B cell (primary cell): ENCODE data around the gene BPIFB1. TPM values are rescaled to one million over a fixed set of nuclear protein-coding genes. Genes with fewer than 3 reads are reported as not detected.

Experiments used
- ATAC-seq: fragments of 200-7000 bp; cut with Tn5 transposase; one replicate; pipeline ENCODE4 v1.10.0; 2021; ENCODE audit warnings: low read depth, mild to moderate bottlenecking, moderate number of reproducible peaks, moderate library complexity
- CTCF ChIA-PET: fragments of 350-600 bp; sonication (Branson Sonifier 250); formaldehyde crosslinking; loops from one replicate; lab custom pipeline; 2021; ENCODE audit warnings: antibody characterized with exemption, inconsistent platforms; lab: Charles Lee
- POLR2A ChIA-PET: fragments of 350-600 bp; sonication (Branson Sonifier 250); formaldehyde crosslinking; loops from one replicate; lab custom pipeline; 2021; ENCODE audit warnings: antibody characterized with exemption; lab: Charles Lee
- DNase-seq: peaks from one replicate; pipeline ENCODE4 v3.0.0; 2013
- H2AFZ ChIP-seq: 2 replicates; pipeline ENCODE4 v1.6.1; 2012; ENCODE audit warnings: mild to moderate bottlenecking, low read depth, low read length; ENCODE audit not compliant: insufficient read depth, poor library complexity, severe bottlenecking
- H3K27ac ChIP-seq, 2 donors: 1 replicate in 1 of 2; 2 replicates in 1 of 2; pipeline ENCODE4 v1.5.1; 2012 to 2013; ENCODE audit warnings: low read length in 2 of 2, mild to moderate bottlenecking in 2 of 2, moderate library complexity in 1 of 2
- H3K27me3 ChIP-seq, 4 experiments: fragments of 200-600 bp in 1 of 4; sonication (generic) in 1 of 4; replicated peaks in 1 of 4; 1 replicate in 2 of 4; 2 replicates in 2 of 4; pipeline versions ENCODE4 v1.6.1 to v1.7.0; 2013 to 2016; ENCODE audit warnings: low read length in 3 of 4, mild to moderate bottlenecking in 2 of 4, mixed read lengths in 1 of 4, moderate library complexity in 1 of 4; ENCODE audit not compliant: insufficient read depth in 4 of 4, control insufficient read depth in 3 of 4; ENCODE audit errors: control extremely low read depth in 1 of 4
- H3K36me3 ChIP-seq, 2 experiments: replicated peaks in 1 of 2; 1 replicate in 1 of 2; 2 replicates in 1 of 2; pipeline versions ENCODE4 v1.6.1 to v1.7.1; 2013; ENCODE audit warnings: low read length in 1 of 2; ENCODE audit not compliant: insufficient read depth in 2 of 2, control insufficient read depth in 1 of 2; ENCODE audit errors: control extremely low read depth in 1 of 2, extremely low read depth in 1 of 2
- H3K4me1 ChIP-seq, 2 donors: fragments of 200-600 bp in 1 of 2; sonication (generic) in 1 of 2; 1 replicate in 1 of 2; 2 replicates in 1 of 2; pipeline versions ENCODE4 v1.5.1 to v1.6.1; 2013 to 2017; ENCODE audit warnings: low read length in 2 of 2; ENCODE audit not compliant: control insufficient read depth in 2 of 2, insufficient read depth in 2 of 2
- H3K4me2 ChIP-seq: replicated peaks from 2 replicates; pipeline ENCODE3; 2012; ENCODE audit warnings: mild to moderate bottlenecking, low read depth, low read length; ENCODE audit not compliant: poor library complexity, severe bottlenecking
- H3K4me3 ChIP-seq, 5 experiments: fragments of 200-600 bp in 1 of 5; sonication (generic) in 1 of 5; 1 replicate in 3 of 5; 2 replicates in 2 of 5; pipeline versions ENCODE4 v1.5.1 to v1.7.0; 2011 to 2016; ENCODE audit warnings: low read length in 4 of 5, mild to moderate bottlenecking in 4 of 5, low read depth in 2 of 5, control low read depth in 1 of 5, moderate library complexity in 1 of 5; ENCODE audit not compliant: insufficient read depth in 1 of 5; ENCODE audit errors: control extremely low read depth in 1 of 5, extremely low read depth in 1 of 5
- H3K79me2 ChIP-seq: fragments of 200-600 bp; sonication (generic); one replicate; pipeline ENCODE4 v1.6.0; 2016; ENCODE audit warnings: low read length; ENCODE audit not compliant: control insufficient read depth, insufficient read depth
- H3K9ac ChIP-seq: fragments of 200-600 bp; sonication (generic); 2 replicates; pipeline ENCODE4 v1.6.1; 2017; ENCODE audit warnings: mild to moderate bottlenecking, low read length, moderate library complexity
- H3K9me3 ChIP-seq, 3 donors: one replicate each; pipeline versions ENCODE4 v1.6.1 to v1.7.1; 2013; ENCODE audit warnings: low read length in 2 of 3; ENCODE audit not compliant: control insufficient read depth in 2 of 3, insufficient read depth in 1 of 3; ENCODE audit errors: control extremely low read depth in 1 of 3
- H4K20me1 ChIP-seq: 2 replicates; pipeline ENCODE4 v1.6.0; 2012; ENCODE audit warnings: mild to moderate bottlenecking, low read length; ENCODE audit not compliant: insufficient read depth, control insufficient read depth, poor library complexity, severe bottlenecking
- H3K27ac Mint-ChIP-seq: one replicate; pipeline ENCODE4 v1.8.0; 2021; ENCODE audit warnings: mixed read lengths
- H3K27me3 Mint-ChIP-seq: one replicate; pipeline ENCODE4 v1.8.0; 2021; ENCODE audit warnings: mixed read lengths
- H3K4me1 Mint-ChIP-seq: one replicate; pipeline ENCODE4 v1.8.0; 2021; ENCODE audit warnings: mixed read lengths
- H3K4me3 Mint-ChIP-seq: one replicate; pipeline ENCODE4 v1.8.0; 2021; ENCODE audit warnings: mixed read lengths
- H3K9me3 Mint-ChIP-seq: one replicate; pipeline ENCODE4 v1.8.0; 2022; ENCODE audit warnings: mixed read lengths; ENCODE audit not compliant: insufficient read depth
- EZH2 ChIP-seq: IDR thresholded peaks from 2 replicates; pipeline ENCODE4 v1.6.1; 2012; ENCODE audit warnings: borderline replicate concordance, low read depth, mild to moderate bottlenecking, moderate library complexity, low read length; ENCODE audit not compliant: insufficient read depth, poor library complexity, severe bottlenecking
- WGBS: methylation state at CpG from one replicate; pipeline ENCODE4 v1.1.5; 2013; ENCODE audit warnings: missing lambda C conversion rate; ENCODE audit not compliant: insufficient coverage; 5-methylcytosine and 5-hydroxymethylcytosine counted together
- intact Hi-C: fragments of 100-400 bp; cut with micrococcal nuclease; formaldehyde crosslinking; loops from one replicate; pipeline ENCODE4 v1.10.0; 2022
- polyA plus RNA-seq: library from polyadenylated mRNA; depleted of rRNA; stranded (reverse); fragments of >200 nt; gene quantifications from 2 replicates; pipeline ENCODE4 v1.2.3, GENCODE V29; 2012
- total RNA-seq, 2 donors: library from RNA; stranded (reverse); fragments of 120-200 nt in 1 of 2; gene quantifications; 1 replicate in 1 of 2; 2 replicates in 1 of 2; pipeline versions ENCODE4 v1.2.3 to v1.2.4, GENCODE V29; 2013 to 2022
- TF ChIP-seq, protein P1 (sequence below): fragments of 200-600 bp; IDR thresholded peaks from one replicate; pipeline ENCODE4 v1.8.0; 2022; ENCODE audit warnings: antibody characterized with exemption, mild to moderate bottlenecking

BPIFB1 gene
- total and polyA plus RNA-seq, 2 donors (not counting 1 experiment from before 2014, with no cell fraction given) = not detected

DNA sequence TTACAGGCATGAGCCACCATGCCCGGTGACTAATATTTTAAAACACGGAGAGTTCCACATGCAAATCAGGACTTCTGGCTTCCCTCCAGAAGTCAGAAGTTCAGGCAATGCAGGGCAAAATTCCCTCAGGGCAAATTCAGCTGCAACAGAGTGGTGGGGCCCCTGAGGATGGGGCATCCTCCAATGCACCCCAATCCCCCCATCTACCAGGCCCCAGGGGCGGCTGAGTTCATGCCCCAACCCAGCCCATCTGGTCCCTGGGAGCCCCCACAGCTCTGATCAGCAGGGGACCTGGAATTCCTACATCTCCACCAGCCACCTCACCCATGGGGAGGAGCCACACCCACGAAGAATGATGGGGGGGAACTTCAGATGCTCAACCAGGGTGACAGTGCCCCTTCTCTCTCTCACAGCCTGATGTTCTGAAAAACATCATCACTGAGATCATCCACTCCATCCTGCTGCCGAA, 22.6 kb downstream of the BPIFB1 start:
- ChIA-PET POLR2A (no interaction called here), CTCF (interaction anchor here (1.8 kb wide), 1 partner anchor 404 kb away, joined by 6 read pairs; no protein-coding TSS in a partner anchor)
- intact Hi-C loops = no loop called here
- H3K27ac ChIP-seq = no peak overlapping the region
- no peaks in the 10 kb centered on the region for H3K79me2 ChIP-seq
- no peak for TF ChIP-seq EZH2
- TF ChIP-seq, protein P1, sequence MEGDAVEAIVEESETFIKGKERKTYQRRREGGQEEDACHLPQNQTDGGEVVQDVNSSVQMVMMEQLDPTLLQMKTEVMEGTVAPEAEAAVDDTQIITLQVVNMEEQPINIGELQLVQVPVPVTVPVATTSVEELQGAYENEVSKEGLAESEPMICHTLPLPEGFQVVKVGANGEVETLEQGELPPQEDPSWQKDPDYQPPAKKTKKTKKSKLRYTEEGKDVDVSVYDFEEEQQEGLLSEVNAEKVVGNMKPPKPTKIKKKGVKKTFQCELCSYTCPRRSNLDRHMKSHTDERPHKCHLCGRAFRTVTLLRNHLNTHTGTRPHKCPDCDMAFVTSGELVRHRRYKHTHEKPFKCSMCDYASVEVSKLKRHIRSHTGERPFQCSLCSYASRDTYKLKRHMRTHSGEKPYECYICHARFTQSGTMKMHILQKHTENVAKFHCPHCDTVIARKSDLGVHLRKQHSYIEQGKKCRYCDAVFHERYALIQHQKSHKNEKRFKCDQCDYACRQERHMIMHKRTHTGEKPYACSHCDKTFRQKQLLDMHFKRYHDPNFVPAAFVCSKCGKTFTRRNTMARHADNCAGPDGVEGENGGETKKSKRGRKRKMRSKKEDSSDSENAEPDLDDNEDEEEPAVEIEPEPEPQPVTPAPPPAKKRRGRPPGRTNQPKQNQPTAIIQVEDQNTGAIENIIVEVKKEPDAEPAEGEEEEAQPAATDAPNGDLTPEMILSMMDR = no peak
- peaks cover 0 to 3% (median 0%) of the 10 kb centered on the region in 3 donors for H3K9me3 ChIP-seq
- Mint-ChIP-seq H3K4me3 (no peak overlapping the region), H3K27ac (no peak overlapping the region), H3K4me1 (no peaks in the 10 kb centered on the region), H3K27me3 (peaks cover 7% of the 10 kb centered on the region), H3K9me3 (no peaks in the 10 kb centered on the region)
- H3K36me3 ChIP-seq = no peaks in the 10 kb centered on the region
- no peak overlapping the region for H3K4me2 ChIP-seq
- H4K20me1 ChIP-seq = no peaks in the 10 kb centered on the region
- no peak overlapping the region for H3K9ac ChIP-seq
- ATAC-seq = no peak
- DNase-seq = no peak
- H3K4me1 ChIP-seq = no peaks in the 10 kb centered on the region
- no peak overlapping the region for H2AFZ ChIP-seq
- H3K27me3 ChIP-seq = no peaks in the 10 kb centered on the region
- no peak overlapping the region for H3K4me3 ChIP-seq
- WGBS = 51% methylated on average over 4 of the region's 5 CpGs

DNA sequence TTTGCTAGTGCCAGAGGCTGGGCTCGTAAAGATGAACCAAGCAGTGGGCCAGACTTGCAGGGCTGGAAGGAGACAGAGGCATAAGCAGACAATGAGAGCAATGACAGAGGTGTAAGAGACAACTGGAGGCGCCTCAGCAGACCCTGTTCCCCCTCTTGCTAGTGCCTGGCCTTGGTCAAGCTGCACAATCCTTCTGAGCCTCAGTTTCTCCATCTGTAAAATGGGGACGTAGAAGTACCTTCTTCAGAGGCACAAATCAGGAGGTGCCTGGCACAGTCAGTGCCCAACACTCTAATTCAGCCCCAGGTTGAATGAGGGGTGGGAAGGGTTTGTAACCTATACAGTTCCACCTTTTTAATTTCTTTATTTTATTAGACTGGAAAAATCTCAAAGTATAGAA, 23.2 kb downstream of the BPIFB1 start:
- no peaks in the 10 kb centered on the region for H3K36me3 ChIP-seq
- H3K27ac Mint-ChIP-seq = no peak overlapping the region
- H3K27ac ChIP-seq = no peak overlapping the region
- H4K20me1 ChIP-seq = no peaks in the 10 kb centered on the region
- ChIA-PET CTCF (no interaction called here), POLR2A (no interaction called here)
- H3K27me3 ChIP-seq = no peaks in the 10 kb centered on the region
- H3K4me3 ChIP-seq = no peak overlapping the region
- TF ChIP-seq EZH2 = no peak
- TF ChIP-seq, protein P1 = no peak
- no peaks in the 10 kb centered on the region for H3K79me2 ChIP-seq
- H3K4me3 Mint-ChIP-seq = no peak overlapping the region
- H3K4me1 Mint-ChIP-seq = no peaks in the 10 kb centered on the region
- H2AFZ ChIP-seq = no peak overlapping the region
- H3K9ac ChIP-seq = no peak overlapping the region
- H3K9me3 ChIP-seq = peaks cover 0 to 3% (median 0%) of the 10 kb centered on the region in 3 donors
- peaks cover 7% of the 10 kb centered on the region for H3K27me3 Mint-ChIP-seq
- H3K4me2 ChIP-seq = no peak overlapping the region
- intact Hi-C loops = no loop called here
- no peak for DNase-seq
- no peaks in the 10 kb centered on the region for H3K4me1 ChIP-seq
- ATAC-seq = no peak
- WGBS = 64% methylated on average over 2 of the region's 3 CpGs
- no peaks in the 10 kb centered on the region for H3K9me3 Mint-ChIP-seq
